Left lung (tissue), 10 donors: ENCODE measurements around the gene PDE4D. TPM values are rescaled to one million over a fixed set of nuclear protein-coding genes. Genes with fewer than 3 reads are reported as not detected.

Source experiments
- ATAC-seq: fragments of 200-7000 bp; cut with Tn5 transposase; one replicate; pipeline ENCODE4 v1.9.1; 2020; ENCODE audit warnings: moderate library complexity
- DNase-seq, 4 donors: peaks; one replicate each; pipeline ENCODE4 v3.0.0-alpha.2; 2013 to 2020
- H3K27ac ChIP-seq, 2 donors: fragments of 200-600 bp; sonication (generic) in 1 of 2; one replicate each; pipeline versions ENCODE4 v1.5.0 to v1.8.0; 2020 to 2021
- H3K27me3 ChIP-seq, 2 donors: fragments of 200-600 bp; sonication (generic) in 1 of 2; one replicate each; pipeline versions ENCODE4 v1.5.0 to v1.8.0; 2020 to 2021
- H3K36me3 ChIP-seq, 2 donors: fragments of 200-600 bp; sonication (generic) in 1 of 2; one replicate each; pipeline versions ENCODE4 v1.5.0 to v1.8.0; 2020 to 2021
- H3K4me1 ChIP-seq, 2 donors: fragments of 200-600 bp; one replicate each; pipeline ENCODE4 v1.8.0; 2021
- H3K4me3 ChIP-seq, 2 donors: fragments of 200-600 bp; sonication (generic) in 1 of 2; one replicate each; pipeline versions ENCODE4 v1.5.0 to v1.8.0; 2020 to 2021; ENCODE audit warnings: mild to moderate bottlenecking in 1 of 2
- H3K9me3 ChIP-seq, 2 donors: fragments of 200-600 bp; sonication (generic) in 1 of 2; one replicate each; pipeline versions ENCODE4 v1.5.0 to v1.8.0; 2020 to 2021
- intact Hi-C, 2 donors: fragments of 100-400 bp; cut with DNase I; formaldehyde crosslinking; loops; one replicate each; pipeline versions ENCODE4 v1.11.2 to v1.14.2; 2022
- polyA plus RNA-seq, 6 donors: library from polyadenylated mRNA; unstranded; fragments of 120-200 nt; gene quantifications; one replicate each; pipeline ENCODE4 v1.2.1, GENCODE V29; 2013; ENCODE audit not compliant: insufficient read length in 6 of 6
- total RNA-seq, 2 donors: library from RNA; stranded (reverse); fragmentation: NEBNext Ultra II Directional; extraction: Animal tissue kit (Norgen Biotek cat#: 25700); gene quantifications; one replicate each; pipeline ENCODE4 v1.2.1, GENCODE V29; 2021
- TF ChIP-seq, protein P1 (sequence below), 2 donors: fragments of 200-600 bp; sonication (generic) in 1 of 2; IDR thresholded peaks; one replicate each; pipeline versions ENCODE4 v1.5.0 to v1.8.0; 2021; ENCODE audit warnings: antibody characterized with exemption in 2 of 2
- donor health status: DM: no; HTN: yes; CAD: no.
- donor health status: DM: no; HTN: no; CAD: no.

PDE4D gene
- total and polyA plus RNA-seq, 8 donors = 21.4 to 57.1 (median 25.4) TPM

DNA sequence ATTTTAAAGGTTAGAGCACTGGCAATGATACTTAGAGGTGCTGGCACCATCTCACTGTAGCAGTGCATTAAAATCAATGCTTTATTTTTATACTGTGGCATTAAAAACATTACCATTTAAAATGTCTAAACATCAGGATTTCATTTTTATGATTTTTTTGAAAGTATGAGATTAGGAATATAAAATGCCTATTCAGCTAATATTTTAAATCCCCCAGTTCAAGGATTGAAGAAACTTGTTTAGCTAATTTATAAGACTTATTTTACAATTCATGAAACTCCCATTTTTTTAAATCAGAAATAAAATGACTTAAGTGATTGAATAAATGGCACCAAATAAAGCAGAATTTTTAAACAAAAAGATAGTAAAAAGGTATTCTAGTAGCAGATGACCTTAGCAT, 685.1 kb downstream of the PDE4D start:
- DNase-seq (no peak), ATAC-seq (no peak)
- Histone ChIP-seq H3K27ac (no peak overlapping the region), H3K4me3 (no peak overlapping the region), H3K4me1 (peaks cover 0 to 5% of the 10 kb centered on the region in 2 donors), H3K36me3 (no peaks in the 10 kb centered on the region), H3K9me3 (no peaks in the 10 kb centered on the region), H3K27me3 (no peaks in the 10 kb centered on the region)
- intact Hi-C loops = no loop called here
- TF ChIP-seq, protein P1, sequence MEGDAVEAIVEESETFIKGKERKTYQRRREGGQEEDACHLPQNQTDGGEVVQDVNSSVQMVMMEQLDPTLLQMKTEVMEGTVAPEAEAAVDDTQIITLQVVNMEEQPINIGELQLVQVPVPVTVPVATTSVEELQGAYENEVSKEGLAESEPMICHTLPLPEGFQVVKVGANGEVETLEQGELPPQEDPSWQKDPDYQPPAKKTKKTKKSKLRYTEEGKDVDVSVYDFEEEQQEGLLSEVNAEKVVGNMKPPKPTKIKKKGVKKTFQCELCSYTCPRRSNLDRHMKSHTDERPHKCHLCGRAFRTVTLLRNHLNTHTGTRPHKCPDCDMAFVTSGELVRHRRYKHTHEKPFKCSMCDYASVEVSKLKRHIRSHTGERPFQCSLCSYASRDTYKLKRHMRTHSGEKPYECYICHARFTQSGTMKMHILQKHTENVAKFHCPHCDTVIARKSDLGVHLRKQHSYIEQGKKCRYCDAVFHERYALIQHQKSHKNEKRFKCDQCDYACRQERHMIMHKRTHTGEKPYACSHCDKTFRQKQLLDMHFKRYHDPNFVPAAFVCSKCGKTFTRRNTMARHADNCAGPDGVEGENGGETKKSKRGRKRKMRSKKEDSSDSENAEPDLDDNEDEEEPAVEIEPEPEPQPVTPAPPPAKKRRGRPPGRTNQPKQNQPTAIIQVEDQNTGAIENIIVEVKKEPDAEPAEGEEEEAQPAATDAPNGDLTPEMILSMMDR (IDR thresholded peaks at IDR 0.05) = no peak

DNA sequence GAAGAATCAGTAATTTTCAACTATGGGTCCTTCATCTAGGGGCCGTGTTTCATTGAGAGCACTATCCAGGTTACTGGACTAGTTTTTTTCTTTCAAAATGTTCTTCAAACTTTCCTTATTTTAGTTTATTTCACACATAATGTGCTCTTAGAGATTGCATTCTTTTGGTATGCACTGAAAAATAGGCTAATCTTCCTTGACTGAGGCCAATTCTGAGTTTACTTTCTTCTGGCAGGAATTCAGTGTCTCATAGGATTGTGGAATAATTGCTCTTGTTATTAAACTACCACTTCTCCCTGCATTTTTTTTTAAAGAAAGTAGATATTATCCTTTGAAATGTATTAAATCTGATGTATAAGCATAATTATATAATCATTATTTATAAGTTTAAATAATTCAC, 686.1 kb downstream of the PDE4D start:
- intact Hi-C loops = no loop called here
- peaks cover 0 to 5% of the 10 kb centered on the region in 2 donors for H3K4me1 ChIP-seq

DNA sequence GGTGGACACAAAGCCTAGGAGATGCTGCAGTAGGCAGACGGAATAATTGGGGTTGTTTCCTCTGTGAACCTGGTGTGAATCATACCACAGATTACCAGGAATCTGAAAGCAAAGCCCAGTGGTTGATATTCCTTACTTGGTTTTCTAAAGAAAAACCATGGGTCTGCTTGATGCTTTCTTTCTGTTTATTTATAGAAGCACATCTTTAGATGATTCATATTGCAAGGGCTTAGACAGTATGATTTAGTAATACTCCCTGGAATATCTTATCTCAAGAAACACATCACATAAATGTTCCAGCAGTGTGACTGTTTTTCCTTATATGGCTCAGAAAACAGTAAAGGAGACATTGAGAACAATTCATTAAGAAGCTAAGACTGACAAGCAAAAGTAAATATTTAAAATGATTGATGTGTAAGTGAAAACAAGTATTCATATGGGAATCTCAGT, 687.4 kb downstream of the PDE4D start:
- no peak overlapping the region for H3K4me3 ChIP-seq
- DNase-seq = no peak
- peaks cover 0 to 5% of the 10 kb centered on the region in 2 donors for H3K4me1 ChIP-seq
- ATAC-seq = peak; percentile 58
- H3K36me3 ChIP-seq = no peaks in the 10 kb centered on the region
- H3K27ac ChIP-seq = no peak overlapping the region
- H3K27me3 ChIP-seq = no peaks in the 10 kb centered on the region
- intact Hi-C loops = no loop called here
- no peaks in the 10 kb centered on the region for H3K9me3 ChIP-seq
- TF ChIP-seq, protein P1 (IDR thresholded peaks at IDR 0.05) = no peak

More for the DNA sequence above, 686.1 kb downstream of the PDE4D start:
- TF ChIP-seq, protein P1 (IDR thresholded peaks at IDR 0.05) = no peak
- H3K36me3 ChIP-seq = no peaks in the 10 kb centered on the region
- no peaks in the 10 kb centered on the region for H3K27me3 ChIP-seq
- ATAC-seq = no peak
- no peak overlapping the region for H3K27ac ChIP-seq
- no peak for DNase-seq
- no peaks in the 10 kb centered on the region for H3K9me3 ChIP-seq
- no peak overlapping the region for H3K4me3 ChIP-seq

DNA sequence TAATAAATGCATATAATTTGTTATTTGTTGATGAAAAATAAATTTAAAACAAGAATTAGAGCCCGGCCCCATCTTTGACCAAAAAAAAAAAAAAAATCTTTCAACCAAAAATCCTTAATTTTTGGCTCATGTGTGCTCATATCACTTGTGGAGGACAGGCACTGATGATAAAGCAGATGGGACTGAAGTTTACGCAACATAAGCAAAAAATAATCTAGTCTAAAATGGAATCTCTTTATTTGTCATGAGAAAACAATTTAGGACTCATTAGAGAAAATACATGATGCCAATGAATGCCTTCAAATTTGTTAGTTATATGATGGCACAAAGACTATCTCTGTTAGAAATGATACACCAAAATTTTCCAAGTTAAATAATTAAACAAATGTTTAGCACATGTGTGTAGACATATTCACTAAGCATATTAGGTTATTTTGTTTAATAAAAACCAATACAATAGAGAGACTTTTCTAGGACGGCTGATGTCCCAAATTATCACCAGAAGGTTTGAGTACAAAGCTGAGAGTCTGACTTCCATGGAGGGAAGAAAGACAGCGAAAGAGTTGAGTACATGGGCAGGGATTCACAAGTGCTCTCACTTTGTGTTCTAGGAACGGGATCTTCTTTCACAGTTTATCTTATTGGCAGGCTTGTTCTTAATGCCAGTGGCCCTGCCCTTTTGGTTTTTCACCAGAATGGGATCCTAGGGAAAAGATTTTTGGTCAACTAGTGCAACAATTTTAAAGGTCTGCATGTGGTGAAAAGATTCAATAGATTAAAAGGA, 689.2 kb downstream of the PDE4D start:
- intact Hi-C loops = no loop called here
- Histone ChIP-seq H3K36me3 (no peaks in the 10 kb centered on the region), H3K4me3 (no peak overlapping the region), H3K4me1 (peaks cover 0 to 5% of the 10 kb centered on the region in 2 donors), H3K27me3 (no peaks in the 10 kb centered on the region), H3K9me3 (no peaks in the 10 kb centered on the region), H3K27ac (no peak overlapping the region)
- no peak for DNase-seq
- ATAC-seq = no peak
- TF ChIP-seq, protein P1 (IDR thresholded peaks at IDR 0.05) = no peak

DNA sequence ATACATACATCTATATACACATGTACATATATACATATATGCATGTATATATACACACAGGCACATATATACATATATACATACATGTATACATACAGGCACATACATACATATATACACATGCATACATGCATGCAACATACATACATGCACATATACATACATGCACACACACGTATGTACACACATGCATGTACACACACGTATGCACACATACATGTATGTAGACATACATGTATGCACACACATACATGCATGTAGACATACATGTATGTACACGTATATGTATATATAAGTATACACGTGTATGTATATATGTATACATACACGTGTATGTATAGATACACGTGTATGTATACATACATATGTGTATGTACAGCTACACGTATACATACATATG, 693.7 kb downstream of the PDE4D start:
- TF ChIP-seq, protein P1 (IDR thresholded peaks at IDR 0.05) = no peak
- no peaks in the 10 kb centered on the region for H3K4me1 ChIP-seq
- intact Hi-C loops = no loop called here
- ATAC-seq (no peak), DNase-seq (no peak)
- no peak overlapping the region for H3K4me3 ChIP-seq
- H3K36me3 ChIP-seq = no peaks in the 10 kb centered on the region
- no peaks in the 10 kb centered on the region for H3K9me3 ChIP-seq
- H3K27ac ChIP-seq = no peak overlapping the region
- no peaks in the 10 kb centered on the region for H3K27me3 ChIP-seq
